ENCODE results near the gene ZPLD1. TPM values are rescaled to one million over a fixed set of nuclear protein-coding genes. Genes with fewer than 3 reads are reported as not detected.

The ZPLD1 gene
- total and polyA plus RNA-seq, 7 experiments from 2014 or later = not detected

GRCh38 chr3:102444101-102444500, 9.3 kb downstream of the ZPLD1 start:
- H3K9me3 Mint-ChIP-seq = no peaks in the 10 kb centered on the region
- H3K4me1 Mint-ChIP-seq = no peaks in the 10 kb centered on the region
- H3K36me3 ChIP-seq (ENCODE audit: control insufficient read depth in 2 of 3, insufficient read depth in 3 of 3, low read length in 3 of 3) = no peaks in the 10 kb centered on the region
- no peak overlapping the region for H3K27ac ChIP-seq (ENCODE audit: low read depth, low read length)
- H3K36me3 Mint-ChIP-seq = no peaks in the 10 kb centered on the region
- no peaks in the 10 kb centered on the region for H3K27me3 ChIP-seq (ENCODE audit: control insufficient read depth in 2 of 2, insufficient read depth in 2 of 2, low read length in 2 of 2)
- no peaks in the 10 kb centered on the region for H3K4me1 ChIP-seq (ENCODE audit: control insufficient read depth in 2 of 2, insufficient read depth in 2 of 2, low read length in 2 of 2)
- intact Hi-C loops (cut with micrococcal nuclease) = no loop called here
- no peaks in the 10 kb centered on the region for H3K9me3 ChIP-seq (ENCODE audit: control insufficient read depth in 2 of 3, low read length in 3 of 3)
- H3K27me3 Mint-ChIP-seq = peaks cover 0 to 5% (median 0%) of the 10 kb centered on the region in 5 donors
- POLR2A ChIA-PET = no interaction called here
- CTCF ChIA-PET = no interaction called here
- H3K27ac Mint-ChIP-seq = no peak overlapping the region
- DNase-seq (no peak), ATAC-seq (no peak)
- H3K4me3 Mint-ChIP-seq = no peak overlapping the region
- no peak overlapping the region for H3K4me3 ChIP-seq (ENCODE audit: low read length)

GRCh38 chr3:102447272-102447671, 12.5 kb downstream of the ZPLD1 start:
- no peak for ATAC-seq
- H3K27me3 Mint-ChIP-seq = peaks cover 0 to 6% (median 2%) of the 10 kb centered on the region in 5 donors
- CTCF ChIA-PET = no interaction called here

GRCh38 chr3:102449341-102449740, 14.5 kb downstream of the ZPLD1 start:
- ATAC-seq = no peak
- no peak overlapping the region for H3K4me3 Mint-ChIP-seq
- POLR2A ChIA-PET = no interaction called here

More at GRCh38 chr3:102447272-102447671, 12.5 kb downstream of the ZPLD1 start:
- H3K9me3 Mint-ChIP-seq = no peaks in the 10 kb centered on the region
- no peaks in the 10 kb centered on the region for H3K36me3 Mint-ChIP-seq
- Histone ChIP-seq H3K4me3 (ENCODE audit: low read length) (no peak overlapping the region), H3K9me3 (ENCODE audit: control insufficient read depth in 2 of 3, low read length in 3 of 3) (no peaks in the 10 kb centered on the region), H3K27me3 (ENCODE audit: control insufficient read depth in 2 of 2, insufficient read depth in 2 of 2, low read length in 2 of 2) (no peaks in the 10 kb centered on the region), H3K27ac (ENCODE audit: low read depth, low read length) (no peak overlapping the region), H3K4me1 (ENCODE audit: control insufficient read depth in 2 of 2, insufficient read depth in 2 of 2, low read length in 2 of 2) (no peaks in the 10 kb centered on the region), H3K36me3 (ENCODE audit: control insufficient read depth in 2 of 3, insufficient read depth in 3 of 3, low read length in 3 of 3) (no peaks in the 10 kb centered on the region)
- DNase-seq = no peak
- POLR2A ChIA-PET = no interaction called here
- H3K27ac Mint-ChIP-seq = no peak overlapping the region
- H3K4me3 Mint-ChIP-seq = no peak overlapping the region
- intact Hi-C loops (cut with micrococcal nuclease) = no loop called here
- H3K4me1 Mint-ChIP-seq = no peaks in the 10 kb centered on the region

GRCh38 chr3:102449930-102450329, 15.1 kb downstream of the ZPLD1 start:
- POLR2A ChIA-PET = no interaction called here
- Mint-ChIP-seq H3K27me3 (peaks cover 0 to 18% (median 2%) of the 10 kb centered on the region in 5 donors), H3K4me3 (no peak overlapping the region), H3K4me1 (no peaks in the 10 kb centered on the region), H3K27ac (no peak overlapping the region), H3K36me3 (no peaks in the 10 kb centered on the region), H3K9me3 (no peaks in the 10 kb centered on the region)
- Histone ChIP-seq H3K9me3 (ENCODE audit: control insufficient read depth in 2 of 3, low read length in 3 of 3) (no peaks in the 10 kb centered on the region), H3K4me1 (ENCODE audit: control insufficient read depth in 2 of 2, insufficient read depth in 2 of 2, low read length in 2 of 2) (no peaks in the 10 kb centered on the region), H3K27ac (ENCODE audit: low read depth, low read length) (no peak overlapping the region), H3K27me3 (ENCODE audit: control insufficient read depth in 2 of 2, insufficient read depth in 2 of 2, low read length in 2 of 2) (no peaks in the 10 kb centered on the region), H3K36me3 (ENCODE audit: control insufficient read depth in 2 of 3, insufficient read depth in 3 of 3, low read length in 3 of 3) (no peaks in the 10 kb centered on the region), H3K4me3 (ENCODE audit: low read length) (no peak overlapping the region)
- ATAC-seq = no peak
- intact Hi-C loops (cut with micrococcal nuclease) = no loop called here
- CTCF ChIA-PET = no interaction called here
- no peak for DNase-seq

More at GRCh38 chr3:102449341-102449740, 14.5 kb downstream of the ZPLD1 start:
- Mint-ChIP-seq H3K36me3 (no peaks in the 10 kb centered on the region), H3K4me1 (no peaks in the 10 kb centered on the region), H3K27me3 (peaks cover 0 to 18% (median 2%) of the 10 kb centered on the region in 5 donors), H3K9me3 (no peaks in the 10 kb centered on the region), H3K27ac (no peak overlapping the region)
- Histone ChIP-seq H3K36me3 (ENCODE audit: control insufficient read depth in 2 of 3, insufficient read depth in 3 of 3, low read length in 3 of 3) (no peaks in the 10 kb centered on the region), H3K9me3 (ENCODE audit: control insufficient read depth in 2 of 3, low read length in 3 of 3) (no peaks in the 10 kb centered on the region), H3K4me1 (ENCODE audit: control insufficient read depth in 2 of 2, insufficient read depth in 2 of 2, low read length in 2 of 2) (no peaks in the 10 kb centered on the region), H3K4me3 (ENCODE audit: low read length) (no peak overlapping the region), H3K27ac (ENCODE audit: low read depth, low read length) (no peak overlapping the region), H3K27me3 (ENCODE audit: control insufficient read depth in 2 of 2, insufficient read depth in 2 of 2, low read length in 2 of 2) (no peaks in the 10 kb centered on the region)
- no peak for DNase-seq
- CTCF ChIA-PET = no interaction called here
- intact Hi-C loops (cut with micrococcal nuclease) = no loop called here

GRCh38 chr3:102450976-102451375, 16.2 kb downstream of the ZPLD1 start:
- Histone ChIP-seq H3K4me1 (ENCODE audit: control insufficient read depth in 2 of 2, insufficient read depth in 2 of 2, low read length in 2 of 2) (no peaks in the 10 kb centered on the region), H3K9me3 (ENCODE audit: control insufficient read depth in 2 of 3, low read length in 3 of 3) (no peaks in the 10 kb centered on the region), H3K36me3 (ENCODE audit: control insufficient read depth in 2 of 3, insufficient read depth in 3 of 3, low read length in 3 of 3) (no peaks in the 10 kb centered on the region), H3K27me3 (ENCODE audit: control insufficient read depth in 2 of 2, insufficient read depth in 2 of 2, low read length in 2 of 2) (no peaks in the 10 kb centered on the region), H3K27ac (ENCODE audit: low read depth, low read length) (no peak overlapping the region), H3K4me3 (ENCODE audit: low read length) (no peak overlapping the region)
- Mint-ChIP-seq H3K4me3 (no peak overlapping the region), H3K27me3 (peaks cover 0 to 18% (median 6%) of the 10 kb centered on the region in 5 donors), H3K4me1 (no peaks in the 10 kb centered on the region), H3K36me3 (no peaks in the 10 kb centered on the region), H3K27ac (no peak overlapping the region), H3K9me3 (no peaks in the 10 kb centered on the region)
- no peak for DNase-seq
- POLR2A ChIA-PET = no interaction called here
- intact Hi-C loops (cut with micrococcal nuclease) = no loop called here
- ATAC-seq = no peak
- CTCF ChIA-PET = no interaction called here

- ATAC-seq (no peak), DNase-seq (no peak)
- Histone ChIP-seq H3K4me1 (ENCODE audit: control insufficient read depth in 2 of 2, insufficient read depth in 2 of 2, low read length in 2 of 2) (no peaks in the 10 kb centered on the region), H3K36me3 (ENCODE audit: control insufficient read depth in 2 of 3, insufficient read depth in 3 of 3, low read length in 3 of 3) (no peaks in the 10 kb centered on the region), H3K27me3 (ENCODE audit: control insufficient read depth in 2 of 2, insufficient read depth in 2 of 2, low read length in 2 of 2) (no peaks in the 10 kb centered on the region), H3K4me3 (ENCODE audit: low read length) (no peak overlapping the region), H3K9me3 (ENCODE audit: control insufficient read depth in 2 of 3, low read length in 3 of 3) (no peaks in the 10 kb centered on the region), H3K27ac (ENCODE audit: low read depth, low read length) (no peak overlapping the region)
- H3K4me3 Mint-ChIP-seq = no peak overlapping the region
- H3K36me3 Mint-ChIP-seq = no peaks in the 10 kb centered on the region
- POLR2A ChIA-PET = no interaction called here
- H3K27me3 Mint-ChIP-seq = peaks cover 2 to 16% (median 6%) of the 10 kb centered on the region in 5 donors
- CTCF ChIA-PET = no interaction called here
- no peak overlapping the region for H3K27ac Mint-ChIP-seq
- H3K9me3 Mint-ChIP-seq = no peaks in the 10 kb centered on the region
- intact Hi-C loops (cut with micrococcal nuclease) = no loop called here
- H3K4me1 Mint-ChIP-seq = no peaks in the 10 kb centered on the region
These were observed 16.7 kb downstream of the ZPLD1 start for GRCh38 chr3:102451543-102451942.

GRCh38 chr3:102454181-102454580, 19.4 kb downstream of the ZPLD1 start:
- no peak for DNase-seq
- Histone ChIP-seq H3K4me3 (ENCODE audit: low read length) (no peak overlapping the region), H3K9me3 (ENCODE audit: control insufficient read depth in 2 of 3, low read length in 3 of 3) (no peaks in the 10 kb centered on the region), H3K27ac (ENCODE audit: low read depth, low read length) (no peak overlapping the region), H3K36me3 (ENCODE audit: control insufficient read depth in 2 of 3, insufficient read depth in 3 of 3, low read length in 3 of 3) (no peaks in the 10 kb centered on the region), H3K27me3 (ENCODE audit: control insufficient read depth in 2 of 2, insufficient read depth in 2 of 2, low read length in 2 of 2) (no peaks in the 10 kb centered on the region), H3K4me1 (ENCODE audit: control insufficient read depth in 2 of 2, insufficient read depth in 2 of 2, low read length in 2 of 2) (no peaks in the 10 kb centered on the region)
- no peaks in the 10 kb centered on the region for H3K36me3 Mint-ChIP-seq
- intact Hi-C loops (cut with micrococcal nuclease) = no loop called here
- ATAC-seq = no peak
- ChIA-PET CTCF (no interaction called here), POLR2A (no interaction called here)
- H3K27ac Mint-ChIP-seq = no peak overlapping the region
- no peaks in the 10 kb centered on the region for H3K4me1 Mint-ChIP-seq
- no peaks in the 10 kb centered on the region for H3K9me3 Mint-ChIP-seq
- no peak overlapping the region for H3K4me3 Mint-ChIP-seq
- peaks cover 2 to 17% (median 6%) of the 10 kb centered on the region in 5 donors for H3K27me3 Mint-ChIP-seq

All from naive thymus-derived CD4-positive, alpha-beta T cell (primary cell).